ENCODE results near the gene STAM2.

Gene STAM2

DNA sequence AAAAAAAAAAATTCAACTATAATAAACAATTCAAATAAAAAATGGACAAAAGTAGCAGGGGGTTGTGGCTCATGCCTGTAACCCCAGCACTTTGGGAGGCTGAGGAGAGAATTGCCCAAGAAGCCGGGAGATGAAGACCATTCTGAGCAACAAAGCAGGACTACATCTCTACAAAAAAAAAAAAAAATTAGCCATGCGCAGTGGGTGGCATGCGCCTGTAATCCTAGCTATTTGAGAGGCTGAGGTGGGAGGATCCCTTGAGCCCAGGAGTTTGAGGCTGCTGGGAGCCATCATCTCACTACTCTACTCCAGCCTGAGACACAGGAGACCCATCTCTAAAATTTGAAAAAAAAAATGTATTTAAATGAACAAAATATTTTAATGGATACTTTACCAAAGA lies 72.3 kb downstream of the STAM2 start:
- Mint-ChIP-seq H3K27me3 (ENCODE audit: low read depth, poor library complexity) (peaks cover 48% of the 10 kb centered on the region), H3K36me3 (ENCODE audit: low read depth) (no peaks in the 10 kb centered on the region), H3K9me3 (no peaks in the 10 kb centered on the region), H3K4me3 (no peak overlapping the region), H3K27ac (no peak overlapping the region), H3K4me1 (peaks cover 13% of the 10 kb centered on the region)
- DNase-seq = no peak
- TF ChIP-seq, protein P1, sequence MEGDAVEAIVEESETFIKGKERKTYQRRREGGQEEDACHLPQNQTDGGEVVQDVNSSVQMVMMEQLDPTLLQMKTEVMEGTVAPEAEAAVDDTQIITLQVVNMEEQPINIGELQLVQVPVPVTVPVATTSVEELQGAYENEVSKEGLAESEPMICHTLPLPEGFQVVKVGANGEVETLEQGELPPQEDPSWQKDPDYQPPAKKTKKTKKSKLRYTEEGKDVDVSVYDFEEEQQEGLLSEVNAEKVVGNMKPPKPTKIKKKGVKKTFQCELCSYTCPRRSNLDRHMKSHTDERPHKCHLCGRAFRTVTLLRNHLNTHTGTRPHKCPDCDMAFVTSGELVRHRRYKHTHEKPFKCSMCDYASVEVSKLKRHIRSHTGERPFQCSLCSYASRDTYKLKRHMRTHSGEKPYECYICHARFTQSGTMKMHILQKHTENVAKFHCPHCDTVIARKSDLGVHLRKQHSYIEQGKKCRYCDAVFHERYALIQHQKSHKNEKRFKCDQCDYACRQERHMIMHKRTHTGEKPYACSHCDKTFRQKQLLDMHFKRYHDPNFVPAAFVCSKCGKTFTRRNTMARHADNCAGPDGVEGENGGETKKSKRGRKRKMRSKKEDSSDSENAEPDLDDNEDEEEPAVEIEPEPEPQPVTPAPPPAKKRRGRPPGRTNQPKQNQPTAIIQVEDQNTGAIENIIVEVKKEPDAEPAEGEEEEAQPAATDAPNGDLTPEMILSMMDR (IDR thresholded peaks at IDR 0.05) = no peak

DNA sequence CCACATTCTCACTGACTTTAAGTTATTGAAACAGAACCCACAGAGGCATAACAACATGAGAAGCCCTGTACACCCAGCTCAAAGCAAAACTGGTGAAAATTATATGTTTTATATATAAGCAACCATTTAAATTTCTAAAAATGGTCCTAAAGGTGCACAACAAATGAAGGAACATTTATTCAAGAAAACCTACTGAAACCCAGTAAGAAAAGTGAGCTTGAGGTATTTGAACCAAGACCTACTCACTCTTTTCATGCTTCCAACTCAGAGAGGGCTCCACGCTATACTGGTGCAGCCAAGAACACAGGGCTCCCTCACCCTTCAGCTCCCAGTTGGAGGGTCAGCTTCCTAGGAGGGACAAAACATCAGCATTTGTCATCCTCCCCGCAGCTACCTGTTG lies 74.6 kb downstream of the STAM2 start:
- H3K9me3 Mint-ChIP-seq = no peaks in the 10 kb centered on the region
- no peak for DNase-seq
- no peak overlapping the region for H3K4me3 Mint-ChIP-seq
- H3K4me1 Mint-ChIP-seq = peaks cover 23% of the 10 kb centered on the region
- H3K36me3 Mint-ChIP-seq (ENCODE audit: low read depth) = no peaks in the 10 kb centered on the region
- no peak overlapping the region for H3K27ac Mint-ChIP-seq
- H3K27me3 Mint-ChIP-seq (ENCODE audit: low read depth, poor library complexity) = peaks cover 67% of the 10 kb centered on the region
- TF ChIP-seq, protein P1 (IDR thresholded peaks at IDR 0.05) = no peak

DNA sequence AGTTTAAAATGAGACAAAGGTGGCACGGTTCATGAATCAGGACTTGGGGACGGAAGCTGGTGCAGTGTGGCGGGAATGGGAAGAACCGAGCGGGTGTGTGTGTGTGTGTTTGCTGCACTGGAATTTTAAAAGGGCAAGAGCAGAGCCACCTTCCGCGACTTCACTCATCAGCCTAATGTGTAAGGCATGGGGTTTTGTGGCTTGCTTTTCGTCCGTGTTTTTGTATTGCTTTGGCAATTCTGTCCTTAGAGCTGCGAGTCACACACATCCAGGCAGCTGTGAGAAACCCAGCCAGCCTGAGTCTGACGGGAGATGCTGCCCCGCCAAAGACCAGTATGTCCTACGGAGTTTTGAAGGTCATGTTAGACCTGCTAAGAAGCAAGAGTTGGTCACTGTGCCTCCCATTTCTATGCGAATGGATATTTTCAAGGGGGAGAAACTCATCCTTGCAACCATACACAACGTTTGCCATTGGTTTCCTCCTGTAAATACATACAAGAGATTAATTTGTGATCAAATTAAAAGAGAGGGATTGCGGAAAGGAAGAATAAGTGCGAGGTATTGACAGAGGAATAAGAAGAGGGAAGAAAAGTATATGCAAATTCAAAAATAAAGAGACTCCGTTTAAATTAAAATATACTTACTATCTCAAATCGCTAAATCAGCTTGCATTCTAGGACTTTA lies 76.1 kb downstream of the STAM2 start:
- Mint-ChIP-seq H3K9me3 (no peaks in the 10 kb centered on the region), H3K27ac (no peak overlapping the region), H3K4me1 (peaks cover 23% of the 10 kb centered on the region), H3K27me3 (ENCODE audit: low read depth, poor library complexity) (peaks cover 78% of the 10 kb centered on the region), H3K4me3 (peak overlapping the region; percentile 93), H3K36me3 (ENCODE audit: low read depth) (no peaks in the 10 kb centered on the region)
- TF ChIP-seq, protein P1 (IDR thresholded peaks at IDR 0.05) = no peak
- DNase-seq = peak; percentile 5

DNA sequence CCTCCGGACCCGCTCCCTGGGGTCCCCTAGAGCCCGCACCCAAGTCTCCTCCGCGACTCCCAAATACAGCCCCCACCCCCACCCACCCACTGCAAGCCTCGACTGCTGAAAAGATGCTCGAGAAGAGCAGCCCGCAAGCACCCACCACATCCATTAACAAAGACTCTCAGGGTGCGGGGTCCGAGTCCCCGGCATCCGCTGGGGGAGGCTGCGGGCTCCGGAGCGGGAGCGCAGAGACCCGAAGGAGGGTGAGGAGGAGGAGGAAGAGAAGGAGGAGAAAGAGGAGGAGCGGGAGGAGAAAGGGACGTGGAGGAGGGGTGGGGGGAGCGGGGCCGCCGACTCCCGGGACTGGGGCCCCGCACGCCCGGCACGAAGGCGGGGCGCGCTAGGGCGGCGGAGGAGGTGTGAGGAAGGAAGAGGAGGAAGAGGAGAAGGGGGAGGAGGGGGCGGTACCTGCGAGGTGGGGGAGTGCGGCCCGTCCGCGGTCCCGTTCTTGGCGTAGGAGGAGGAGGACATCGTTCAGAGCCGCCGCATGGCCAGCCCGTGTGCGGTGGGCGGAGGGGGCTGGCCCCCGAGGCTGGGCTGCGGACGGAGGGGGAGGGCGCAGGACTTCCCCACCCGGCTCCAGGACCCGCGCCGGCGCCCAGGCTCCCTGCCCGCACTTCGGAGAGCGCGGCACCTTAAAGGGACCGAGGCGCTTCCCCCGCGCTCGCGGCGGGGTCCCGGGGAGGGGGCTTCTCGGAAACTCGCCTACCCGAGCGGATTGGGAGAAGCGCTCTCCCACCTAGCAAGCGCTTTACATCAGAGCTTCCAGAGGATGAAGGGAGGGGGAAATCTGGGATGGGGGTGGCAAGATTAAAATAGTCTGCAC lies 76.8 kb downstream of the STAM2 start, which contains the start of gene CACNB4:
CACNB4 (minus strand) TSS at position 549 of the 871 bp plus-strand sequence.
- H3K36me3 Mint-ChIP-seq (ENCODE audit: low read depth) = no peaks in the 10 kb centered on the region
- H3K27me3 Mint-ChIP-seq (ENCODE audit: low read depth, poor library complexity) = peaks cover 86% of the 10 kb centered on the region
- H3K4me1 Mint-ChIP-seq = peaks cover 23% of the 10 kb centered on the region
- TF ChIP-seq, protein P1 (IDR thresholded peaks at IDR 0.05) = no peak
- H3K27ac Mint-ChIP-seq = no peak within 1 kb of the TSS
- DNase-seq = peak; percentile 65
- no peaks in the 10 kb centered on the region for H3K9me3 Mint-ChIP-seq
- H3K4me3 Mint-ChIP-seq = peak within 1 kb of the TSS; percentile 93

DNA sequence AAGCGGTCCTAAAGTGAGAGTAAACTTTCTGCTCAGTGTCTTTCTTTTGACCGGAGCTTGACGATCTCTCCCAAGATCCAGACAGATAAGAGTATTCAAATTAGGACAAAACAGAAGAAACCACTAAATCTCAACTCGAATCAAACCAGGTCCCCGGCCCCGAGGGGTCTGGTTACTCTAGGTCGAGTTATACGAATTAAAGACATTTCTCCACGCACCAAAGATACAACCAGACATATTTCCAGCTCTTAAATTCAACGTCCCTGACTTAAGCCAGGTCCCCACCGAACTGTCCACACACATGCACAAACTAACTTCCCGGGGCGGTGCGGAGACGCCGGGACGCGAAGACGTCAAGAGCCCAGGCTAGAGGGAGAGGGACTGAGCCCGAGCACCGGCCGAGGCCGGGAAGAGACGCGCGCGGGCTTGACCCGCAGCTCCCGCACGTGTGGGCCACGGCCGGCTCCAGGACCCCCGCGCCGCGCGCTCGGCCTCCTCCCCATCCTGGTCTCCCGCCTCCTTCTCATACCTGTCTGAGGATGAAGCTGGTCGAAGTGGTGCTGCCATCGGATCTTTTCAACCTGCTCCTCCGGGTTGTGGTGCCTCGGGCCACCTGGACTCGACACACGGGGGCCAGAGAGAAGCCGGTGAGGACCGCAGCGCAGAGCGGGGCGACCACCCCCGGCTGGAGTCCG lies 77.6 kb downstream of the STAM2 start:
- Mint-ChIP-seq H3K27ac (no peak overlapping the region), H3K9me3 (no peaks in the 10 kb centered on the region), H3K4me1 (peaks cover 23% of the 10 kb centered on the region), H3K36me3 (ENCODE audit: low read depth) (no peaks in the 10 kb centered on the region), H3K4me3 (peak overlapping the region; percentile 93), H3K27me3 (ENCODE audit: low read depth, poor library complexity) (peaks cover 91% of the 10 kb centered on the region)
- TF ChIP-seq, protein P1 (IDR thresholded peaks at IDR 0.05) = no peak
- DNase-seq = peak; percentile 61

Data from nephron progenitor cell (in vitro differentiated cells).